Naive B cell (primary cell): ENCODE data around the gene ERC2. TPM values are rescaled to one million over a fixed set of nuclear protein-coding genes. Genes with fewer than 3 reads are reported as not detected.

Experiments used
- ATAC-seq, 2 donors: fragments of 150-1000 bp; cut with Tn5 transposase; 2 replicates each; pipeline ENCODE4 v1.10.0; 2021; ENCODE audit warnings: low read depth in 2 of 2, mild to moderate bottlenecking in 2 of 2, moderate library complexity in 2 of 2
- DNase-seq: peaks from one replicate; pipeline ENCODE4 v3.0.0; 2022
- H3K27ac Mint-ChIP-seq, 6 donors: one replicate each; pipeline ENCODE4 v1.8.0; 2020 to 2022; ENCODE audit warnings: mild to moderate bottlenecking in 6 of 6, mixed read lengths in 6 of 6, moderate library complexity in 5 of 6, inconsistent platforms in 2 of 6
- H3K27me3 Mint-ChIP-seq, 3 donors: one replicate each; pipeline ENCODE4 v1.8.0; 2021 to 2022; ENCODE audit warnings: mixed read lengths in 3 of 3, mild to moderate bottlenecking in 1 of 3
- H3K36me3 Mint-ChIP-seq, 2 donors: one replicate each; pipeline ENCODE4 v1.8.0; 2020 to 2022; ENCODE audit warnings: mixed read lengths in 2 of 2, inconsistent platforms in 1 of 2, mild to moderate bottlenecking in 1 of 2
- H3K4me1 Mint-ChIP-seq, 3 donors: one replicate each; pipeline ENCODE4 v1.8.0; 2020 to 2022; ENCODE audit warnings: mixed read lengths in 3 of 3, inconsistent platforms in 1 of 3, mild to moderate bottlenecking in 1 of 3, moderate library complexity in 1 of 3
- H3K4me3 Mint-ChIP-seq, 8 donors: one replicate each; pipeline ENCODE4 v1.8.0; 2020 to 2022; ENCODE audit warnings: mild to moderate bottlenecking in 8 of 8, mixed read lengths in 8 of 8, moderate library complexity in 8 of 8, inconsistent platforms in 2 of 8
- H3K9me3 Mint-ChIP-seq, 7 donors: one replicate each; pipeline ENCODE4 v1.8.0; 2020 to 2022; ENCODE audit warnings: mixed read lengths in 7 of 7, mild to moderate bottlenecking in 5 of 7, inconsistent platforms in 2 of 7, moderate library complexity in 1 of 7
- polyA plus RNA-seq, 6 donors: library from polyadenylated mRNA; unstranded; fragments of 300-500 nt; fragmentation: Illumina TruSeq; gene quantifications; one replicate each; pipeline ENCODE4 v1.2.3, GENCODE V29; 2021; ENCODE audit warnings: low read depth in 6 of 6

ERC2 gene
- polyA plus RNA-seq, 6 donors from 2014 or later = not detected

GRCh38 chr3:55634345-55634744, 833.9 kb downstream of the ERC2 start:
- H3K27me3 Mint-ChIP-seq = peaks cover 0 to 7% (median 0%) of the 10 kb centered on the region in 3 donors
- H3K4me3 Mint-ChIP-seq = no peak overlapping the region
- H3K36me3 Mint-ChIP-seq = no peaks in the 10 kb centered on the region
- no peaks in the 10 kb centered on the region for H3K4me1 Mint-ChIP-seq
- H3K27ac Mint-ChIP-seq = no peak overlapping the region
- DNase-seq (no peak), ATAC-seq (no peak)
- H3K9me3 Mint-ChIP-seq = peaks cover 0 to 17% (median 4%) of the 10 kb centered on the region in 7 donors

GRCh38 chr3:55633333-55633732, 834.9 kb downstream of the ERC2 start:
- Mint-ChIP-seq H3K4me3 (no peak overlapping the region), H3K36me3 (no peaks in the 10 kb centered on the region), H3K27ac (no peak overlapping the region), H3K27me3 (peaks cover 0 to 7% (median 0%) of the 10 kb centered on the region in 3 donors), H3K9me3 (peaks cover 0 to 14% (median 4%) of the 10 kb centered on the region in 7 donors), H3K4me1 (no peaks in the 10 kb centered on the region)
- ATAC-seq = no peak
- DNase-seq = no peak

GRCh38 chr3:55631766-55632331, 836.4 kb downstream of the ERC2 start:
- H3K27me3 Mint-ChIP-seq = peaks cover 0 to 7% (median 0%) of the 10 kb centered on the region in 3 donors
- H3K36me3 Mint-ChIP-seq = no peaks in the 10 kb centered on the region
- H3K27ac Mint-ChIP-seq = no peak overlapping the region
- DNase-seq (no peak), ATAC-seq (no peak)
- peak overlapping the region in 1 of 8 donors; percentile 25 for H3K4me3 Mint-ChIP-seq
- H3K4me1 Mint-ChIP-seq = no peaks in the 10 kb centered on the region
- peaks cover 0 to 14% (median 4%) of the 10 kb centered on the region in 7 donors for H3K9me3 Mint-ChIP-seq

GRCh38 chr3:55630921-55631299, 837.4 kb downstream of the ERC2 start:
- Mint-ChIP-seq H3K36me3 (no peaks in the 10 kb centered on the region), H3K27ac (no peak overlapping the region), H3K9me3 (peaks cover 0 to 14% (median 4%) of the 10 kb centered on the region in 7 donors), H3K27me3 (peaks cover 0 to 7% (median 0%) of the 10 kb centered on the region in 3 donors), H3K4me1 (no peaks in the 10 kb centered on the region), H3K4me3 (no peak overlapping the region)
- no peak for ATAC-seq
- no peak for DNase-seq

GRCh38 chr3:55630280-55630920, 837.9 kb downstream of the ERC2 start:
- DNase-seq = no peak
- Mint-ChIP-seq H3K4me1 (no peaks in the 10 kb centered on the region), H3K27me3 (peaks cover 0 to 7% (median 0%) of the 10 kb centered on the region in 3 donors), H3K27ac (no peak overlapping the region), H3K9me3 (peaks cover 0 to 14% (median 4%) of the 10 kb centered on the region in 7 donors), H3K36me3 (no peaks in the 10 kb centered on the region), H3K4me3 (no peak overlapping the region)
- no peak for ATAC-seq

GRCh38 chr3:55629432-55629831, 838.8 kb downstream of the ERC2 start:
- Mint-ChIP-seq H3K4me1 (no peaks in the 10 kb centered on the region), H3K9me3 (peaks cover 0 to 14% (median 4%) of the 10 kb centered on the region in 7 donors)
- no peak for ATAC-seq

GRCh38 chr3:55626279-55626665, 842.0 kb downstream of the ERC2 start:
- H3K27ac Mint-ChIP-seq = no peak overlapping the region
- no peaks in the 10 kb centered on the region for H3K4me1 Mint-ChIP-seq
- H3K4me3 Mint-ChIP-seq = no peak overlapping the region
- ATAC-seq (no peak), DNase-seq (no peak)
- H3K27me3 Mint-ChIP-seq = peaks cover 0 to 7% (median 0%) of the 10 kb centered on the region in 3 donors
- H3K9me3 Mint-ChIP-seq = peaks cover 0 to 18% (median 8%) of the 10 kb centered on the region in 7 donors
- no peaks in the 10 kb centered on the region for H3K36me3 Mint-ChIP-seq

More at GRCh38 chr3:55629432-55629831, 838.8 kb downstream of the ERC2 start:
- Mint-ChIP-seq H3K36me3 (no peaks in the 10 kb centered on the region), H3K27me3 (peaks cover 0 to 7% (median 0%) of the 10 kb centered on the region in 3 donors), H3K4me3 (peak overlapping the region in 1 of 8 donors; percentile 44), H3K27ac (no peak overlapping the region)
- no peak for DNase-seq

- ATAC-seq = no peak
- Mint-ChIP-seq H3K27ac (no peak overlapping the region), H3K36me3 (no peaks in the 10 kb centered on the region), H3K4me3 (no peak overlapping the region), H3K9me3 (peaks cover 0 to 15% (median 7%) of the 10 kb centered on the region in 7 donors), H3K27me3 (no peaks in the 10 kb centered on the region), H3K4me1 (no peaks in the 10 kb centered on the region)
- DNase-seq = no peak
Measured at GRCh38 chr3:55624238-55624637, 844.0 kb downstream of the ERC2 start.

GRCh38 chr3:55623786-55624185, 844.5 kb downstream of the ERC2 start:
- ATAC-seq = no peak
- Mint-ChIP-seq H3K27me3 (no peaks in the 10 kb centered on the region), H3K9me3 (peaks cover 0 to 13% (median 7%) of the 10 kb centered on the region in 7 donors), H3K27ac (no peak overlapping the region), H3K4me3 (no peak overlapping the region), H3K36me3 (no peaks in the 10 kb centered on the region), H3K4me1 (no peaks in the 10 kb centered on the region)
- no peak for DNase-seq

GRCh38 chr3:55622733-55623132, 845.5 kb downstream of the ERC2 start:
- ATAC-seq (no peak), DNase-seq (no peak)
- no peaks in the 10 kb centered on the region for H3K4me1 Mint-ChIP-seq
- no peaks in the 10 kb centered on the region for H3K27me3 Mint-ChIP-seq
- H3K9me3 Mint-ChIP-seq = peaks cover 0 to 13% (median 7%) of the 10 kb centered on the region in 7 donors
- H3K4me3 Mint-ChIP-seq = no peak overlapping the region
- no peak overlapping the region for H3K27ac Mint-ChIP-seq
- no peaks in the 10 kb centered on the region for H3K36me3 Mint-ChIP-seq

GRCh38 chr3:55622116-55622515, 846.2 kb downstream of the ERC2 start:
- ATAC-seq = no peak
- no peaks in the 10 kb centered on the region for H3K27me3 Mint-ChIP-seq

GRCh38 chr3:55621648-55622047, 846.6 kb downstream of the ERC2 start:
- no peak for DNase-seq
- no peak for ATAC-seq
- H3K4me1 Mint-ChIP-seq = no peaks in the 10 kb centered on the region
- H3K27me3 Mint-ChIP-seq = no peaks in the 10 kb centered on the region
- peak overlapping the region in 1 of 8 donors; percentile 15 for H3K4me3 Mint-ChIP-seq
- H3K27ac Mint-ChIP-seq = no peak overlapping the region
- H3K9me3 Mint-ChIP-seq = peaks cover 0 to 13% (median 7%) of the 10 kb centered on the region in 7 donors
- H3K36me3 Mint-ChIP-seq = no peaks in the 10 kb centered on the region

More at GRCh38 chr3:55622116-55622515, 846.2 kb downstream of the ERC2 start:
- no peak for DNase-seq
- H3K27ac Mint-ChIP-seq = no peak overlapping the region
- H3K9me3 Mint-ChIP-seq = peaks cover 0 to 13% (median 7%) of the 10 kb centered on the region in 7 donors
- no peaks in the 10 kb centered on the region for H3K4me1 Mint-ChIP-seq
- H3K36me3 Mint-ChIP-seq = no peaks in the 10 kb centered on the region
- H3K4me3 Mint-ChIP-seq = no peak overlapping the region

GRCh38 chr3:55621026-55621422, 847.2 kb downstream of the ERC2 start:
- Mint-ChIP-seq H3K27ac (no peak overlapping the region), H3K27me3 (no peaks in the 10 kb centered on the region), H3K9me3 (peaks cover 0 to 13% (median 7%) of the 10 kb centered on the region in 7 donors), H3K4me1 (no peaks in the 10 kb centered on the region), H3K36me3 (no peaks in the 10 kb centered on the region), H3K4me3 (no peak overlapping the region)
- ATAC-seq (no peak), DNase-seq (no peak)

- Mint-ChIP-seq H3K27me3 (no peaks in the 10 kb centered on the region), H3K4me3 (no peak overlapping the region), H3K9me3 (peaks cover 0 to 13% (median 7%) of the 10 kb centered on the region in 7 donors), H3K27ac (no peak overlapping the region), H3K4me1 (no peaks in the 10 kb centered on the region), H3K36me3 (no peaks in the 10 kb centered on the region)
- DNase-seq = no peak
- no peak for ATAC-seq
Measured at GRCh38 chr3:55620351-55621025, 847.8 kb downstream of the ERC2 start.
